MCF 10A (cell line): ENCODE measurements around the gene SART3. TPM values are rescaled to one million over a fixed set of nuclear protein-coding genes. Genes with fewer than 3 reads are reported as not detected.

ENCODE experiments used
- BruUV-seq: library from RNA; stranded (reverse); fragments of 400-500 nt; replicated peaks from 2 replicates; lab custom pipeline; 2021; lab: Mats Ljungman, UMichigan
- CTCF ChIA-PET: fragments of 300-600 bp; sonication (Branson Sonifier 250); formaldehyde crosslinking; extraction: SDS; loops from one replicate; lab custom pipeline; 2021; ENCODE audit warnings: antibody characterized with exemption, inconsistent platforms; lab: Yijun Ruan, JAX
- POLR2A ChIA-PET: fragments of 300-600, 350-650 bp; sonication (Branson Sonifier 250); formaldehyde crosslinking; extraction: SDS; loops from one replicate; lab custom pipeline; 2020; ENCODE audit warnings: antibody characterized with exemption, inconsistent platforms; lab: Yijun Ruan, JAX
- DNase-seq: peaks from one replicate; pipeline ENCODE4 v3.0.0-alpha.2; 2018; ENCODE audit not compliant: unreplicated experiment
- H3K27ac Mint-ChIP-seq: one replicate; pipeline ENCODE4 v1.8.0; 2022; ENCODE audit warnings: mild to moderate bottlenecking, low read depth, mixed read lengths; ENCODE audit not compliant: unreplicated experiment
- H3K27me3 Mint-ChIP-seq: one replicate; pipeline ENCODE4 v1.8.0; 2022; ENCODE audit warnings: mixed read lengths; ENCODE audit not compliant: insufficient read depth, unreplicated experiment
- H3K36me3 Mint-ChIP-seq: one replicate; pipeline ENCODE4 v1.8.0; 2022; ENCODE audit warnings: mild to moderate bottlenecking, moderate library complexity, mixed read lengths; ENCODE audit not compliant: insufficient read depth, unreplicated experiment
- H3K4me1 Mint-ChIP-seq: one replicate; pipeline ENCODE4 v1.8.0; 2022; ENCODE audit warnings: mixed read lengths; ENCODE audit not compliant: insufficient read depth, unreplicated experiment
- H3K4me3 Mint-ChIP-seq: one replicate; pipeline ENCODE4 v1.8.0; 2022; ENCODE audit warnings: mild to moderate bottlenecking, moderate library complexity, mixed read lengths; ENCODE audit not compliant: unreplicated experiment
- H3K9me3 Mint-ChIP-seq: one replicate; pipeline ENCODE4 v1.8.0; 2022; ENCODE audit warnings: mixed read lengths; ENCODE audit not compliant: unreplicated experiment
- intact Hi-C: fragments of 100-400 bp; cut with micrococcal nuclease; formaldehyde crosslinking; loops from 2 replicates; pipeline ENCODE4 v1.14.1; 2022
- total RNA-seq: library from RNA; stranded (reverse); gene quantifications from 2 replicates; pipeline ENCODE4 v1.2.3, GENCODE V29; 2022
- TF ChIP-seq, protein P1 (sequence below): fragments of 200-600 bp; IDR thresholded peaks from one replicate; pipeline ENCODE4 v1.8.0; 2022; ENCODE audit warnings: antibody characterized with exemption, mild to moderate bottlenecking; ENCODE audit not compliant: unreplicated experiment

SART3 gene
- total RNA-seq, 1 experiment from 2014 or later = 73.4 TPM

- DNase-seq = no peak
- ChIA-PET CTCF (interaction anchor here (0.5 to 1.9 kb wide), 4 partner anchors 20 to 1343 kb away, joined by 3 to 9 read pairs (median 4); no protein-coding TSS in a partner anchor), POLR2A (interaction anchor here (0.9 to 1.2 kb wide), 2 partner anchors 17 kb away, joined by 3 to 6 read pairs; partner anchors contain the start of gene SART3)
- H3K4me3 Mint-ChIP-seq = no peak overlapping the region
- no peaks in the 10 kb centered on the region for H3K9me3 Mint-ChIP-seq
- peaks cover 63% of the 10 kb centered on the region for H3K36me3 Mint-ChIP-seq
- TF ChIP-seq, protein P1, sequence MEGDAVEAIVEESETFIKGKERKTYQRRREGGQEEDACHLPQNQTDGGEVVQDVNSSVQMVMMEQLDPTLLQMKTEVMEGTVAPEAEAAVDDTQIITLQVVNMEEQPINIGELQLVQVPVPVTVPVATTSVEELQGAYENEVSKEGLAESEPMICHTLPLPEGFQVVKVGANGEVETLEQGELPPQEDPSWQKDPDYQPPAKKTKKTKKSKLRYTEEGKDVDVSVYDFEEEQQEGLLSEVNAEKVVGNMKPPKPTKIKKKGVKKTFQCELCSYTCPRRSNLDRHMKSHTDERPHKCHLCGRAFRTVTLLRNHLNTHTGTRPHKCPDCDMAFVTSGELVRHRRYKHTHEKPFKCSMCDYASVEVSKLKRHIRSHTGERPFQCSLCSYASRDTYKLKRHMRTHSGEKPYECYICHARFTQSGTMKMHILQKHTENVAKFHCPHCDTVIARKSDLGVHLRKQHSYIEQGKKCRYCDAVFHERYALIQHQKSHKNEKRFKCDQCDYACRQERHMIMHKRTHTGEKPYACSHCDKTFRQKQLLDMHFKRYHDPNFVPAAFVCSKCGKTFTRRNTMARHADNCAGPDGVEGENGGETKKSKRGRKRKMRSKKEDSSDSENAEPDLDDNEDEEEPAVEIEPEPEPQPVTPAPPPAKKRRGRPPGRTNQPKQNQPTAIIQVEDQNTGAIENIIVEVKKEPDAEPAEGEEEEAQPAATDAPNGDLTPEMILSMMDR = no peak
- H3K4me1 Mint-ChIP-seq = peaks cover 8% of the 10 kb centered on the region
- no peak overlapping the region for H3K27ac Mint-ChIP-seq
- no TSS peak for BruUV-seq
- intact Hi-C loops = no loop called here
- H3K27me3 Mint-ChIP-seq = no peaks in the 10 kb centered on the region
These were observed 17.3 kb downstream of the SART3 start for GRCh38 chr12:108543652-108544051.

DNA sequence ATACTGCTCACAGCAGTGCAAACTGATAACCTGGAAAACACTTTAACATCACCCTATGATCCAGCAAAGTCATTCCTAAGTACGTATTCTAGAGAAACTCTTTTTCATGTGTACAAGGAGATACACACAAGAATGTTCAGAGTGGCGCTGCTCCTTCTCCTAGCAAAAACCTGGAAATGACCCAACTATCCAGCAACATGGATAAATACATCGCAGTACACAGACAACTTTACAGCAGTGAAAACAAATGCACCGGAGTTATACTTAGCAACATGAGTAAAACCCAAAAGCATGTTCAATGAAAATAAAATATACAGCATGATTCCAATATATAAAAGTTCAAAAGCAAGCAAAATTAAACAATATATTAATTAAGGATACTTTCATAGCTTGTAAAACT lies 18.7 kb downstream of the SART3 start:
- CTCF ChIA-PET = interaction anchor here (0.6 kb wide), 1 partner anchor 565 kb away, joined by 4 read pairs; no protein-coding TSS in a partner anchor
- no peaks in the 10 kb centered on the region for H3K27me3 Mint-ChIP-seq
- TF ChIP-seq, protein P1 = no peak
- H3K4me1 Mint-ChIP-seq = peaks cover 8% of the 10 kb centered on the region
- H3K4me3 Mint-ChIP-seq = no peak overlapping the region
- H3K36me3 Mint-ChIP-seq = peaks cover 65% of the 10 kb centered on the region
- DNase-seq = no peak
- H3K9me3 Mint-ChIP-seq = no peaks in the 10 kb centered on the region
- intact Hi-C loops = no loop called here
- no peak overlapping the region for H3K27ac Mint-ChIP-seq
- POLR2A ChIA-PET = interaction anchor here (1.0 kb wide), 1 partner anchor 20 kb away, joined by 4 read pairs; the partner anchor contains the start of gene ISCU
- BruUV-seq = no TSS peak

DNA sequence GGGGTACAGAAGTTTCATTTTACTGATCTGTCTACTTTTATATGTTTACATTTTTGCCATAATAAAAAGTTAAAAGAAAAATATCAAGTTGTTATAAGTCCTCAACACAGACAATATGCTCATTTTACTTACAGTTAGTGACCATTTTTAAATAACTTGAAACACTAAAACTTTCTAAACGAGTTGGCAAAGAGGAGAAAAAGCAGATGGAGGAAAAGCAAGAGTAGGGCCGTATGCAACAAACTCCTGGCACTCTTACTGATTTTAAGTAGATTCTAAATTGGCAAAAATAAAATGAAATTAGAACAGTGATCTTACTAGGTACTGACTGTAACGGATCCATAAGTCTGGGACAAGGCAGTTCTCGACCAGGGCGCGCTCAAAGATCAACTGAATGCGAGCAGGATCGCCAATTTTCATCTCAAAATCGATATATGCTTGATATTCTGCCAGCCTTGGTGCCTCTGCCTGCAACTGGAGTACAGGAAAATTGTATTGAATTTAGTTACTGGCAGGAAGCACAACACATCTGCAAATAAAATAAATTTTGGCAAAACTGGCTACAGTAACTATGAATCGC lies 22.3 kb downstream of the SART3 start:
- Mint-ChIP-seq H3K9me3 (no peaks in the 10 kb centered on the region), H3K36me3 (peaks cover 65% of the 10 kb centered on the region), H3K27me3 (no peaks in the 10 kb centered on the region), H3K4me3 (no peak overlapping the region), H3K4me1 (peaks cover 8% of the 10 kb centered on the region), H3K27ac (no peak overlapping the region)
- intact Hi-C loops = no loop called here
- no TSS peak for BruUV-seq
- CTCF ChIA-PET = no interaction called here
- POLR2A ChIA-PET = interaction anchor here (0.6 kb wide), 1 partner anchor 17 kb away, joined by 3 read pairs; no protein-coding TSS in a partner anchor
- no peak for DNase-seq
- TF ChIP-seq, protein P1 = no peak

- peaks cover 65% of the 10 kb centered on the region for H3K36me3 Mint-ChIP-seq
These were observed 22.8 kb downstream of the SART3 start for GRCh38 chr12:108538146-108538545.

More at GRCh38 chr12:108538146-108538545, 22.8 kb downstream of the SART3 start:
- Mint-ChIP-seq H3K4me1 (peaks cover 8% of the 10 kb centered on the region), H3K27me3 (no peaks in the 10 kb centered on the region), H3K27ac (peak overlapping the region; percentile 62), H3K4me3 (no peak overlapping the region), H3K9me3 (no peaks in the 10 kb centered on the region)
- no TSS peak for BruUV-seq
- ChIA-PET CTCF (no interaction called here), POLR2A (interaction anchor here (0.6 kb wide), 1 partner anchor 16 kb away, joined by 3 read pairs; no protein-coding TSS in a partner anchor)
- no peak for DNase-seq
- TF ChIP-seq, protein P1 = no peak
- intact Hi-C loops = no loop called here
